LoVo (cell line): ENCODE results near the gene PLEKHG1.

Experiments
- DNase-seq: peaks from one replicate; pipeline ENCODE4 v3.0.0-alpha.2; 2016; ENCODE audit warnings: low spot score

The PLEKHG1 gene

GRCh38 chr6:150640556-150641209, 41.0 kb downstream of the PLEKHG1 start:
- no peak for DNase-seq

- DNase-seq = no peak
Measured at GRCh38 chr6:150641398-150642139, 41.9 kb downstream of the PLEKHG1 start.

DNA sequence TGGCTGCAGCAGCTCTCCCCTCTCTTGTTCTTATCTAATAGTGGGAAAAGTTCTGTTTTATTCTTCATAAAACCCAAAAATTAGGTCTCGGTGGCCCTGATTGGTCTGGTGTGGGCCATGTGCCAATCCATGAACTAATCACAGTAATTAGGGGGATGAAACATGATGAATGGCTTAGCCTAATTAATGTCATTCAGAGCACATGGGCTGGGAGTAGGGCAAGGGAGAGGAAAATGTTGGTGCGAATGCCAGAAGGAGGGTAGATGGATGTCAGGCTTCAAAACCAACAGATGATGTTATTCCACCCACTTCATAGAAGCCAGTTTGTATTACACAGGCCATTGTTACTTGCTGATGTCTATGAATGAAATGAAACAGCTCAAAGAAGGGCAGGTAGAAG, 46.5 kb downstream of the PLEKHG1 start:
- no peak for DNase-seq

DNA sequence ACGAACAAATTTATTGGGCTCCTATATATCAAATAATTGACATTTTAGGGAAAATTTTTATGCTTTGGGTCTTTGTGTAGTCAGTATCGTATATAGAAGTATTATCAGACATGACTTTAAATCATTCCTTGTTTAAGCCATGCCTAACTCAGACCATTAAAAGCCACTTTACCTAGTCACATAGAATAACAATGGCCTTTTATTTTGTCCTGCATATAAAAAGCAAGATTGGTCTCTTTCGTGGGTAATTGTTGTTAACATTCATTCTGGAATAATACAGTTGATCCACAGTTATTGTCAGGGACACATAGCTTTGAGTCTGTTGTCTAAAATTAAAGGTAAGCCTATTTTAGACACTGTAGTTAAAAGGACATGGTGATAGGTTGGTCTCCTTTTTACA, 47.4 kb downstream of the PLEKHG1 start:
- no peak for DNase-seq
